Naive thymus-derived CD8-positive, alpha-beta T cell (primary cell): ENCODE results near the gene ACTL9. TPM values are rescaled to one million over a fixed set of nuclear protein-coding genes. Genes with fewer than 3 reads are reported as not detected.
A peak's percentile ranks its signal among the peaks of the same experiment; 100 is the strongest.

ENCODE experiments used
- ATAC-seq, 2 donors: fragments of 150-1000 bp; cut with Tn5 transposase in 1 of 2; sonication (Bioruptor Pico), chemical (Tn5 transposase) in 1 of 2; 1 replicate in 1 of 2; 2 replicates in 1 of 2; pipeline ENCODE4 v1.10.0; 2021; ENCODE audit warnings: mild to moderate bottlenecking in 2 of 2, moderate library complexity in 2 of 2
- POLR2A ChIA-PET: fragments of 350-600 bp; sonication (Branson Sonifier 250); formaldehyde crosslinking; loops from one replicate; lab custom pipeline; 2021; ENCODE audit warnings: antibody characterized with exemption; lab: Charles Lee
- DNase-seq, 10 donors: peaks; one replicate each; pipeline versions ENCODE4 v3.0.0 to v3.0.0-alpha.2; 2020 to 2022
- H3K27ac Mint-ChIP-seq, 10 donors: one replicate each; pipeline ENCODE4 v1.8.0; 2020 to 2022; ENCODE audit warnings: mild to moderate bottlenecking in 10 of 10, mixed read lengths in 10 of 10, moderate library complexity in 4 of 10, inconsistent platforms in 1 of 10
- H3K27me3 Mint-ChIP-seq, 5 donors: one replicate each; pipeline ENCODE4 v1.8.0; 2021 to 2022; ENCODE audit warnings: mixed read lengths in 5 of 5
- H3K36me3 Mint-ChIP-seq, 3 donors: one replicate each; pipeline ENCODE4 v1.8.0; 2020 to 2022; ENCODE audit warnings: mixed read lengths in 3 of 3, mild to moderate bottlenecking in 2 of 3, inconsistent platforms in 1 of 3
- H3K4me1 Mint-ChIP-seq, 4 donors: one replicate each; pipeline ENCODE4 v1.8.0; 2021 to 2022; ENCODE audit warnings: mixed read lengths in 4 of 4
- H3K4me3 Mint-ChIP-seq, 10 donors: one replicate each; pipeline ENCODE4 v1.8.0; 2020 to 2022; ENCODE audit warnings: mild to moderate bottlenecking in 10 of 10, mixed read lengths in 10 of 10, moderate library complexity in 6 of 10, inconsistent platforms in 1 of 10
- H3K9me3 Mint-ChIP-seq, 9 donors: one replicate each; pipeline ENCODE4 v1.8.0; 2020 to 2022; ENCODE audit warnings: mixed read lengths in 9 of 9, mild to moderate bottlenecking in 3 of 9, inconsistent platforms in 1 of 9, moderate library complexity in 1 of 9
- polyA plus RNA-seq, 3 donors: library from polyadenylated mRNA; unstranded; fragments of 300-500 nt; fragmentation: Illumina TruSeq; gene quantifications; one replicate each; pipeline ENCODE4 v1.2.3, GENCODE V29; 2021
- total RNA-seq, 8 experiments: library from RNA in 2 of 8; stranded (reverse) in 2 of 8; gene quantifications; one replicate each; pipeline ENCODE4 v1.2.3 and lab custom pipeline; 2021 to 2026

ACTL9 gene
- total and polyA plus RNA-seq, 5 experiments from 2014 or later: not detected

DNA sequence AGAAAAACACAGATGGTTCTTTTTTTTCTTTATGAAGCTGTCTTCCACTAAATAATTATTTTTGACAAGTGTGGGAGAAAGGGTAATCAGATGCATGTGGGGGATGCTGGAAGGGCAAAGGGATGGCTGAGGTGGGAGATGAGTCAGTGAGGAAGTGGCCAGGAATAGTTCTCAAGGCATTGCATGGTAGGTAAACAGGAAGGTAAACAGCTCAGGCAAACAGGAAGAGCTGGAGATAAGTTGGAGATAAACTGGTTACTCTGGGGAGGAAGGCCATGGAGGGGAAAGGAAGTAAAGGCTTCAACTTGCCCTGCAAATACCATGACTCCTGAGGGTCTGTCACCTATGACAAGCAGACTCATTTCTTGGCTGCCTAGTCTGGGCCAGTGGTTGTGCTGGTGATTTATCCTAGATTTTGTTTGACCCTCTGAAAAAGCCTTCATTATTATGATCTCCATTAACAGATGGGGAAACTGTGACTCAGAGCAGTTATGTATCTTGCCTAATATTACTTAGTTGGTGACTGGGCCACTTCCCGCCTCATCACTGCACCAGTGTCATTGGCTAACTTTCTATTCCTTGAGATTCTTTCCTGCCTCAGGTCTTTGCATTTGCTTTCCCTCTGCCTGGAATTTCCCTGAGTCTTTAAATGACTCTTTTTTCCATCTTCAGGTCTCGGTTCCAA lies 17.1 kb downstream of the ACTL9 start:
- Mint-ChIP-seq H3K36me3 (no peaks in the 10 kb centered on the region), H3K4me3 (no peak overlapping the region), H3K9me3 (peaks cover 0 to 14% (median 0%) of the 10 kb centered on the region in 9 donors), H3K27me3 (peaks cover 0 to 1% (median 0%) of the 10 kb centered on the region in 5 donors), H3K27ac (peak overlapping the region in 2 of 10 donors; percentile 28 to 57), H3K4me1 (peaks cover 0 to 17% (median 6%) of the 10 kb centered on the region in 4 donors)
- ATAC-seq (no peak), DNase-seq (no peak)
- POLR2A ChIA-PET: interaction anchor here (0.6 kb wide), 1 partner anchor 68 kb away, joined by 6 read pairs; no protein-coding TSS in a partner anchor

DNA sequence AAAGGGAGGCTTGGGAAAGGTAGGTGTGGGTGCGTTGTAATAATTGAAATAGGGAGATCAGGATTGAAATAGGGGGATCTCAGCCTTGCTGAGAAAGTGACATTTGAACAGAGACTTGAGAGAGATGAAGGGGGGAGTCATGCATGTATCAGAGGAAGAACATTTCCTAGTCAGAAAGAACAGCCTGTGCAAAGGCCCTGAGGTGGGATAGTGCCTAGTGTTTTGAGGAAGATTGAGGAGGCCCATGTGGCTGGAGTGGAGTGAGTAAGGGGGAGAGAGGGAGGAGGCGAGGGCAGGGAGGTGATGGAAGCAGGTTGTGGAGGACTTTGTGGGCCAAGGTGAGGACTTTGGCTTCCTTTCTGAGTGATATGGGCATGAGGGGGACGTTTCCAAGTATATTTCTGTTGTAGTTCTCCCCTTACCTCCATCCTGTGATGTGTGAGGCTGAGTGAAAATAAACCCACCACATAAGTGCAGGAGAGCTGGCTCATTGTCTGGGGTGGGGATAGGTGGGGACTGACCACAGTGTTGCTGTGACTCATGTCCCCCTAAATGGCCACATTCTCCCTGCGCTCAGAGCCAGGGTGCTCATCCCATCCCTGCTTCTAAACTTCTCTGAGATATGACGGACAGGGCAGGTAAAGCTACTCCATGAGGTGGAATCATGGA lies 17.8 kb downstream of the ACTL9 start:
- Mint-ChIP-seq H3K27me3 (peaks cover 0 to 1% (median 0%) of the 10 kb centered on the region in 5 donors), H3K36me3 (no peaks in the 10 kb centered on the region), H3K9me3 (peaks cover 0 to 14% (median 0%) of the 10 kb centered on the region in 9 donors), H3K4me3 (no peak overlapping the region), H3K4me1 (peaks cover 2 to 16% (median 9%) of the 10 kb centered on the region in 4 donors), H3K27ac (peak overlapping the region in 1 of 10 donors; percentile 66)
- POLR2A ChIA-PET: interaction anchor here (0.6 kb wide), 1 partner anchor 68 kb away, joined by 6 read pairs; no protein-coding TSS in a partner anchor
- DNase-seq: no peak
- no peak for ATAC-seq

DNA sequence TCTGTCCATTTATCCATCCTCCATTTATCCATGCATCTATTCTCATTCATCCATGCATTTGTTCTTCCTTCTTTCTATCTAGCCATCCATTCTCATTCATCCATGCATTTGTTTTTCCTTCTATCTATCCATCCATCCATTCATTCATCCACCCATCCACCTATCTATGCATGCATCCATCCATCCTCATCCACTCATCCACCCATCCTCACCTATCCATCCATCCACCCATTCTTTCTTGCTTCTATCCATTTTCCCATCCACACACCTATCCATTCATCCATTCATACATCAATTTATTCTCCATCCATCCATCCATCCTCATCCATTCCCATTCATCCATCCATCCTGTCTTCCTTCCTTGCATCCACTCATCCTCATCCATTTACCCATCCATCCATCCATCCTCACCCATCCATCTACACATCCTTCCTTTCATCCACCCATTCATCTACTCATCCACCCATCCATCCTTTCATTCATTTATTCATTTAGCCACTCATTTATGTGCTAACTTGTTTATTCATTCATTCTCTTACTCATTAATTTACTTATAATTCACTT lies 20.3 kb downstream of the ACTL9 start:
- Mint-ChIP-seq H3K36me3 (no peaks in the 10 kb centered on the region), H3K9me3 (peaks cover 0 to 14% (median 0%) of the 10 kb centered on the region in 9 donors), H3K4me1 (peaks cover 15 to 29% (median 21%) of the 10 kb centered on the region in 4 donors), H3K4me3 (peak overlapping the region in 1 of 10 donors; percentile 12), H3K27ac (peak overlapping the region in 3 of 10 donors; percentile 10 to 50 (median 16)), H3K27me3 (peaks cover 0 to 1% (median 0%) of the 10 kb centered on the region in 5 donors)
- POLR2A ChIA-PET: no interaction called here
- ATAC-seq: no peak
- DNase-seq: no peak

DNA sequence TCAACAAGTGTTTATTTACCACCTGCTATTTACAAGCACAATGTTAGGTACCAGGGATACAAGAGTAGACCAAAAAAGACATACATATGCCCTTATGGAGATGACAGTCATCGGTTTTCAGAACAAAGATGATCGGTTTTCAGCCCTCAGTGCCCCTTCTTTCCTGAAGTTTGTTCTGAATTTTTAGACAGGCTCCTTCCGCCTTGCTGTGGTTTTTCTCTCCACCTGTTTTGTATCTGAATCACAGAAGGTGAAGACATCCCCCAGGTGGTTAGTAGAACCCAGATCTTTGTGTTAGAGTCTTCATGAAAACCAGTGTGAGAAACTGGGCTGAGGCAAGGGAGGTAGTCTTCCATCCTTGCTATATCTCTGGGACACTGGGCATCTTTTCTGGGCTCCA lies 23.5 kb downstream of the ACTL9 start:
- peak overlapping the region in 6 of 10 donors; percentile 0 to 60 (median 28) for H3K27ac Mint-ChIP-seq
- peak in 1 of 2 donors; percentile 36 for ATAC-seq
- peaks cover 0 to 14% (median 0%) of the 10 kb centered on the region in 9 donors for H3K9me3 Mint-ChIP-seq
- no peak for DNase-seq
- peak overlapping the region in 3 of 10 donors; percentile 2 to 31 (median 24) for H3K4me3 Mint-ChIP-seq
- no peaks in the 10 kb centered on the region for H3K36me3 Mint-ChIP-seq
- no peaks in the 10 kb centered on the region for H3K27me3 Mint-ChIP-seq
- POLR2A ChIA-PET: no interaction called here
- peaks cover 26 to 36% (median 32%) of the 10 kb centered on the region in 4 donors for H3K4me1 Mint-ChIP-seq

DNA sequence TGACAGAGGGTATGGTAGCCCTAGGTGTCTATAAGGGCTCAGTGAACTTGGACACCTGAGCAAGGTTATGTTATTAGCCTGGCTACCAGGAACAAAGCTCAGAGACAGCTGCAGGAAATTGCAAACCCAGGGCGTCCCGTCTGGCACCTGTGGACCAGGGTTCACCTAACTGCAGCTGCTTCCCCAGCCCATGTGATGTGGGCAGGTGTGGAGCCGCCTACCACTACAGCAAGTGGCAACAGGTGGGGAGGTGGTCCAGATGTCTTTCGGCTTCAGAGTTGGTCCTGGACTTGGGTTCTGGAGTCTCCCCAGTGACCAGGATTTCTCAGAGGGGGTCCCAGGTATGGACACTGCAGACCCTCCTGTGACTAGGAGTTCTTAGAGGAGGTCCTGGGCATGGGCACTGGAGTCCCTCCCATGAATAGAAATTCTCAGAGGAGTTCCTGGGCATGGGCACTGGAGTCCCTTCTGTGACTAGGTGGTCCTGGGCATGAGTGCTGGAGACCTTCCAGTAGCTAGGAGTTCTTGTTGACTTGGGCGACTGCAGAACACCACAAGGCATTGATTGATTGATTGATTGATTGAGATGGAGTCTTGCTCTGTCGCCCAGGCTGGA lies 25.2 kb downstream of the ACTL9 start:
- Mint-ChIP-seq H3K27me3 (no peaks in the 10 kb centered on the region), H3K36me3 (no peaks in the 10 kb centered on the region), H3K4me3 (no peak overlapping the region), H3K4me1 (peaks cover 26 to 48% (median 34%) of the 10 kb centered on the region in 4 donors), H3K9me3 (peaks cover 0 to 8% (median 0%) of the 10 kb centered on the region in 9 donors), H3K27ac (peak overlapping the region in 1 of 10 donors; percentile 25)
- DNase-seq (no peak), ATAC-seq (no peak)
- POLR2A ChIA-PET: no interaction called here

- H3K4me3 Mint-ChIP-seq: peak overlapping the region in 2 of 10 donors; percentile 22 to 60
- peaks cover 0 to 2% (median 0%) of the 10 kb centered on the region in 3 donors for H3K36me3 Mint-ChIP-seq
- no peaks in the 10 kb centered on the region for H3K27me3 Mint-ChIP-seq
- DNase-seq: no peak
- peaks cover 0 to 2% (median 0%) of the 10 kb centered on the region in 9 donors for H3K9me3 Mint-ChIP-seq
- H3K4me1 Mint-ChIP-seq: peaks cover 24 to 75% (median 52%) of the 10 kb centered on the region in 4 donors
- POLR2A ChIA-PET: interaction anchor here (0.6 kb wide), 1 partner anchor 186 kb away, joined by 4 read pairs; no protein-coding TSS in a partner anchor
- no peak for ATAC-seq
- H3K27ac Mint-ChIP-seq: peak overlapping the region in 3 of 10 donors; percentile 53 to 88 (median 63)
Observed at GRCh38 chr19:8666814-8667405, 31.7 kb downstream of the ACTL9 start.

DNA sequence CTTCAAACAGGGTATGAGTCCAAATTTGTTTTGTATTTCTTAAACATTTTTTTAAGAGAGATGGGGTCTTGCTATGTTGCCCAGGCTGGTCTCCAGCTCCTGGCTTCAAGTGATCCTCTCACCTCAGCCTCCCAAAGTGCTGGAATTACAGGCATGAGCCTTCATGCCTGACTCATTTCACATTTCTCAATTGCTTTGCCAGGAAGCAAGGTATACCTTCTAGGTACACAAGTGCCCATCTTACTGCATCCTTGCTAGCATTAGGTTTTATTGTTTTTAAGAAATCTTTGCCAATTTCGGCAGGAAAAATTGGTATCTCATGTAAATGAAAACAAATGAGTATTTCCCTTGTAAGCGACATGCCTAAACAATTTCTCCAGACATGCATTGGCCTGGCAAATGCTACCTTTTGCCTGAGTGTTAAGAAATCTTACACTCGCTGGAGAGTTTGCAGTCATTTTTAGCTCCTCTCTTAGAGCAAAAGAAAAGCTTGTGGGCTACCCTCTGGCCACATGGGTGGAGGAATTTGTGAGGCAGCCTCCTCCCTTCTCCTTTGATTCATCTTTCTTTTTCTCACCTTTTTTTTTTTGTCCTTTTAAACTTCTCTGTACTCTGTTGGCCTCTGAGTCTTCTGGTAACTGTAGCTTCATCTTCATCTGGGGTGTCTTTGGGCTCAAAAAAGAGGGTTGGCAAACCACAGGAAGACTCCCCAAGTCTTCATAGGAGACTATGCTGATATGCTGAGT lies 33.0 kb downstream of the ACTL9 start:
- peak in 1 of 10 donors; percentile 14 for DNase-seq
- H3K4me1 Mint-ChIP-seq: peaks cover 18 to 63% (median 46%) of the 10 kb centered on the region in 4 donors
- peaks cover 0 to 2% (median 0%) of the 10 kb centered on the region in 9 donors for H3K9me3 Mint-ChIP-seq
- H3K36me3 Mint-ChIP-seq: peaks cover 0 to 2% (median 0%) of the 10 kb centered on the region in 3 donors
- peak overlapping the region in 9 of 10 donors; percentile 9 to 80 (median 52) for H3K4me3 Mint-ChIP-seq
- no peaks in the 10 kb centered on the region for H3K27me3 Mint-ChIP-seq
- POLR2A ChIA-PET: interaction anchor here (0.6 kb wide), 1 partner anchor 65 kb away, joined by 4 read pairs; no protein-coding TSS in a partner anchor
- peak overlapping the region in 9 of 10 donors; percentile 32 to 95 (median 71) for H3K27ac Mint-ChIP-seq
- ATAC-seq: peak in 1 of 2 donors; percentile 42

DNA sequence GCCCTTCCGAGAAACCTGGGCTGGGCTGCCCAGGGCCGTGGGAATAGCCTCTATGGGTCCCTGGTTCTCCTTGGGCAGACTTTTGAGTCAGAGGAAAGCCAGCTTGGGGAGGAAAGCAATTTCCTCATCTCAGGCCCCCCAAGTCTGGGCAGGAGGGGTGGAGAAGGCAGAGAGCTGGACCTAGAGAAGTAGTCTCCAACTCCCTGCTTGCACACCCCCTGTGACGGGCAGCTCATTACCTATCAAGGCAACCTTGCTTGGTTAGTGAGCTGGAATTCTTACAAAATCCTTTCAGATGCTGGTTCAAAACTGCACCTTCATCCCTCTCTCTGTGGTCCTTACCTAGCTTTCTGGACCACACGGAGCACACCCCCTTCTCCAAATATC lies 33.9 kb downstream of the ACTL9 start:
- POLR2A ChIA-PET: no interaction called here
- peak overlapping the region in 5 of 10 donors; percentile 48 to 86 (median 69) for H3K27ac Mint-ChIP-seq

GRCh38 chr19:8663920-8664670 lies 34.5 kb downstream of the ACTL9 start:
- POLR2A ChIA-PET: no interaction called here
- Mint-ChIP-seq H3K4me3 (peak overlapping the region; percentile 38 to 76 (median 58)), H3K27me3 (no peaks in the 10 kb centered on the region), H3K27ac (peak overlapping the region in 7 of 10 donors; percentile 29 to 86 (median 69)), H3K36me3 (peaks cover 0 to 2% (median 0%) of the 10 kb centered on the region in 3 donors), H3K9me3 (peaks cover 0 to 2% (median 0%) of the 10 kb centered on the region in 9 donors), H3K4me1 (peaks cover 21 to 51% (median 42%) of the 10 kb centered on the region in 4 donors)
- peak in 6 of 10 donors; percentile 17 to 69 (median 23) for DNase-seq
- peak; percentile 37 to 62 for ATAC-seq

More for the DNA sequence above, 33.9 kb downstream of the ACTL9 start:
- Mint-ChIP-seq H3K36me3 (peaks cover 0 to 2% (median 0%) of the 10 kb centered on the region in 3 donors), H3K4me1 (peaks cover 18 to 54% (median 45%) of the 10 kb centered on the region in 4 donors), H3K4me3 (peak overlapping the region in 9 of 10 donors; percentile 2 to 71 (median 36)), H3K9me3 (peaks cover 0 to 2% (median 0%) of the 10 kb centered on the region in 9 donors), H3K27me3 (no peaks in the 10 kb centered on the region)
- DNase-seq (no peak), ATAC-seq (no peak)

DNA sequence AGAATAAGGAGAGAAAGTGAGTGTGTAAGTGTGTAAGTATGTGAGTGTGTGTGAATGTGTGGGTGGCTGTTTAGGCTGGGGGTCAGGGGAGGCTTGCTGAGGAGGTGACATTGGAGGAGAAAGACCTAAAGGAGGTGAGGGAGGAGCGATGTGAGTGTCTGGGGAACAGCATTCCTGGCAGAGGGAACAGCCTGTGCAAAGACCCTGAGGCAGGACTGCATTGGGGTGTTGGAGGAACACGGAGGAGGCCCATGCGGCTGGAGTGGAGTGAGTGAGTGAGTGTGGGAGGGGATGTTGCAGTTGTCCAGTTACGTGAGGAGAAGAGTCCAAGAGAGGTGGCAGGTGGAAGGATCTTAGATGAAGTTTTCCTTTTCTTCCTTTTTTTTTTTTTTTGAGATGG lies 36.3 kb downstream of the ACTL9 start:
- POLR2A ChIA-PET: no interaction called here
- DNase-seq: no peak
- H3K27ac Mint-ChIP-seq: peak overlapping the region in 6 of 10 donors; percentile 24 to 72 (median 47)
- H3K4me3 Mint-ChIP-seq: peak overlapping the region in 3 of 10 donors; percentile 12 to 56 (median 29)
- H3K4me1 Mint-ChIP-seq: peaks cover 22 to 48% (median 42%) of the 10 kb centered on the region in 4 donors
- no peaks in the 10 kb centered on the region for H3K9me3 Mint-ChIP-seq
- H3K36me3 Mint-ChIP-seq: peaks cover 0 to 2% (median 0%) of the 10 kb centered on the region in 3 donors
- ATAC-seq: no peak
- H3K27me3 Mint-ChIP-seq: no peaks in the 10 kb centered on the region
